B cell (primary cell): ENCODE results near the gene AOPEP. TPM values are rescaled to one million over a fixed set of nuclear protein-coding genes. Genes with fewer than 3 reads are reported as not detected.

Source experiments
- ATAC-seq: fragments of 200-7000 bp; cut with Tn5 transposase; one replicate; pipeline ENCODE4 v1.10.0; 2021; ENCODE audit warnings: low read depth, mild to moderate bottlenecking, moderate number of reproducible peaks, moderate library complexity
- CTCF ChIA-PET: fragments of 350-600 bp; sonication (Branson Sonifier 250); formaldehyde crosslinking; loops from one replicate; lab custom pipeline; 2021; ENCODE audit warnings: antibody characterized with exemption, inconsistent platforms; lab: Charles Lee
- POLR2A ChIA-PET: fragments of 350-600 bp; sonication (Branson Sonifier 250); formaldehyde crosslinking; loops from one replicate; lab custom pipeline; 2021; ENCODE audit warnings: antibody characterized with exemption; lab: Charles Lee
- DNase-seq: peaks from one replicate; pipeline ENCODE4 v3.0.0; 2013
- H2AFZ ChIP-seq: 2 replicates; pipeline ENCODE4 v1.6.1; 2012; ENCODE audit warnings: mild to moderate bottlenecking, low read depth, low read length; ENCODE audit not compliant: insufficient read depth, poor library complexity, severe bottlenecking
- H3K27ac ChIP-seq, 2 donors: 1 replicate in 1 of 2; 2 replicates in 1 of 2; pipeline ENCODE4 v1.5.1; 2012 to 2013; ENCODE audit warnings: low read length in 2 of 2, mild to moderate bottlenecking in 2 of 2, moderate library complexity in 1 of 2
- H3K27me3 ChIP-seq, 4 experiments: fragments of 200-600 bp in 1 of 4; sonication (generic) in 1 of 4; replicated peaks in 1 of 4; 1 replicate in 2 of 4; 2 replicates in 2 of 4; pipeline versions ENCODE4 v1.6.1 to v1.7.0; 2013 to 2016; ENCODE audit warnings: low read length in 3 of 4, mild to moderate bottlenecking in 2 of 4, mixed read lengths in 1 of 4, moderate library complexity in 1 of 4; ENCODE audit not compliant: insufficient read depth in 4 of 4, control insufficient read depth in 3 of 4; ENCODE audit errors: control extremely low read depth in 1 of 4
- H3K36me3 ChIP-seq, 2 experiments: replicated peaks in 1 of 2; 1 replicate in 1 of 2; 2 replicates in 1 of 2; pipeline versions ENCODE4 v1.6.1 to v1.7.1; 2013; ENCODE audit warnings: low read length in 1 of 2; ENCODE audit not compliant: insufficient read depth in 2 of 2, control insufficient read depth in 1 of 2; ENCODE audit errors: control extremely low read depth in 1 of 2, extremely low read depth in 1 of 2
- H3K4me1 ChIP-seq, 2 donors: fragments of 200-600 bp in 1 of 2; sonication (generic) in 1 of 2; 1 replicate in 1 of 2; 2 replicates in 1 of 2; pipeline versions ENCODE4 v1.5.1 to v1.6.1; 2013 to 2017; ENCODE audit warnings: low read length in 2 of 2; ENCODE audit not compliant: control insufficient read depth in 2 of 2, insufficient read depth in 2 of 2
- H3K4me2 ChIP-seq: replicated peaks from 2 replicates; pipeline ENCODE3; 2012; ENCODE audit warnings: mild to moderate bottlenecking, low read depth, low read length; ENCODE audit not compliant: poor library complexity, severe bottlenecking
- H3K4me3 ChIP-seq, 5 experiments: fragments of 200-600 bp in 1 of 5; sonication (generic) in 1 of 5; 1 replicate in 3 of 5; 2 replicates in 2 of 5; pipeline versions ENCODE4 v1.5.1 to v1.7.0; 2011 to 2016; ENCODE audit warnings: low read length in 4 of 5, mild to moderate bottlenecking in 4 of 5, low read depth in 2 of 5, control low read depth in 1 of 5, moderate library complexity in 1 of 5; ENCODE audit not compliant: insufficient read depth in 1 of 5; ENCODE audit errors: control extremely low read depth in 1 of 5, extremely low read depth in 1 of 5
- H3K79me2 ChIP-seq: fragments of 200-600 bp; sonication (generic); one replicate; pipeline ENCODE4 v1.6.0; 2016; ENCODE audit warnings: low read length; ENCODE audit not compliant: control insufficient read depth, insufficient read depth
- H3K9ac ChIP-seq: fragments of 200-600 bp; sonication (generic); 2 replicates; pipeline ENCODE4 v1.6.1; 2017; ENCODE audit warnings: mild to moderate bottlenecking, low read length, moderate library complexity
- H3K9me3 ChIP-seq, 3 donors: one replicate each; pipeline versions ENCODE4 v1.6.1 to v1.7.1; 2013; ENCODE audit warnings: low read length in 2 of 3; ENCODE audit not compliant: control insufficient read depth in 2 of 3, insufficient read depth in 1 of 3; ENCODE audit errors: control extremely low read depth in 1 of 3
- H4K20me1 ChIP-seq: 2 replicates; pipeline ENCODE4 v1.6.0; 2012; ENCODE audit warnings: mild to moderate bottlenecking, low read length; ENCODE audit not compliant: insufficient read depth, control insufficient read depth, poor library complexity, severe bottlenecking
- H3K27ac Mint-ChIP-seq: one replicate; pipeline ENCODE4 v1.8.0; 2021; ENCODE audit warnings: mixed read lengths
- H3K27me3 Mint-ChIP-seq: one replicate; pipeline ENCODE4 v1.8.0; 2021; ENCODE audit warnings: mixed read lengths
- H3K4me1 Mint-ChIP-seq: one replicate; pipeline ENCODE4 v1.8.0; 2021; ENCODE audit warnings: mixed read lengths
- H3K4me3 Mint-ChIP-seq: one replicate; pipeline ENCODE4 v1.8.0; 2021; ENCODE audit warnings: mixed read lengths
- H3K9me3 Mint-ChIP-seq: one replicate; pipeline ENCODE4 v1.8.0; 2022; ENCODE audit warnings: mixed read lengths; ENCODE audit not compliant: insufficient read depth
- CTCF ChIP-seq: fragments of 200-600 bp; IDR thresholded peaks from one replicate; pipeline ENCODE4 v1.8.0; 2022; ENCODE audit warnings: antibody characterized with exemption, mild to moderate bottlenecking
- EZH2 ChIP-seq: IDR thresholded peaks from 2 replicates; pipeline ENCODE4 v1.6.1; 2012; ENCODE audit warnings: borderline replicate concordance, low read depth, mild to moderate bottlenecking, moderate library complexity, low read length; ENCODE audit not compliant: insufficient read depth, poor library complexity, severe bottlenecking
- WGBS: methylation state at CpG from one replicate; pipeline ENCODE4 v1.1.5; 2013; ENCODE audit warnings: missing lambda C conversion rate; ENCODE audit not compliant: insufficient coverage; 5-methylcytosine and 5-hydroxymethylcytosine counted together
- intact Hi-C: fragments of 100-400 bp; cut with micrococcal nuclease; formaldehyde crosslinking; loops from one replicate; pipeline ENCODE4 v1.10.0; 2022
- polyA plus RNA-seq: library from polyadenylated mRNA; depleted of rRNA; stranded (reverse); fragments of >200 nt; gene quantifications from 2 replicates; pipeline ENCODE4 v1.2.3, GENCODE V29; 2012
- total RNA-seq, 2 donors: library from RNA; stranded (reverse); fragments of 120-200 nt in 1 of 2; gene quantifications; 1 replicate in 1 of 2; 2 replicates in 1 of 2; pipeline versions ENCODE4 v1.2.3 to v1.2.4, GENCODE V29; 2013 to 2022

Gene AOPEP
- total and polyA plus RNA-seq, 2 donors (not counting 1 experiment from before 2014, with no cell fraction given) = 5.1 to 35.8 TPM

- Mint-ChIP-seq H3K9me3 (no peaks in the 10 kb centered on the region), H3K27me3 (no peaks in the 10 kb centered on the region), H3K4me1 (no peaks in the 10 kb centered on the region), H3K27ac (no peak overlapping the region), H3K4me3 (no peak overlapping the region)
- ATAC-seq = no peak
- Histone ChIP-seq H3K9me3 (no peaks in the 10 kb centered on the region), H3K27me3 (no peaks in the 10 kb centered on the region), H3K79me2 (no peaks in the 10 kb centered on the region), H3K4me2 (no peak overlapping the region), H3K36me3 (no peaks in the 10 kb centered on the region), H3K9ac (no peak overlapping the region), H3K4me3 (no peak overlapping the region), H4K20me1 (no peaks in the 10 kb centered on the region), H3K27ac (no peak overlapping the region), H3K4me1 (no peaks in the 10 kb centered on the region), H2AFZ (no peak overlapping the region)
- 98% methylated on average over 7 of the region's 7 CpGs for WGBS
- no peak for DNase-seq
- CTCF ChIA-PET = no interaction called here
- POLR2A ChIA-PET = no interaction called here
- intact Hi-C loops = no loop called here
- no peak for TF ChIP-seq EZH2
- TF ChIP-seq CTCF = no peak
Measured at GRCh38 chr9:94926431-94926800, 199.9 kb downstream of the AOPEP start.

GRCh38 chr9:94927048-94927761 lies 200.7 kb downstream of the AOPEP start:
- no peaks in the 10 kb centered on the region for H4K20me1 ChIP-seq
- TF ChIP-seq EZH2 = no peak
- no peak for TF ChIP-seq CTCF
- H3K4me3 ChIP-seq = no peak overlapping the region
- H3K9me3 Mint-ChIP-seq = no peaks in the 10 kb centered on the region
- POLR2A ChIA-PET = no interaction called here
- CTCF ChIA-PET = no interaction called here
- no peak overlapping the region for H3K27ac Mint-ChIP-seq
- intact Hi-C loops = no loop called here
- no peak for ATAC-seq
- no peak overlapping the region for H3K4me2 ChIP-seq
- H3K4me1 ChIP-seq = no peaks in the 10 kb centered on the region
- no peak overlapping the region for H2AFZ ChIP-seq
- no peaks in the 10 kb centered on the region for H3K9me3 ChIP-seq
- no peak overlapping the region for H3K4me3 Mint-ChIP-seq
- H3K27me3 ChIP-seq = no peaks in the 10 kb centered on the region
- H3K36me3 ChIP-seq = no peaks in the 10 kb centered on the region
- no peak overlapping the region for H3K27ac ChIP-seq
- no peaks in the 10 kb centered on the region for H3K4me1 Mint-ChIP-seq
- DNase-seq = no peak
- H3K9ac ChIP-seq = no peak overlapping the region
- no peaks in the 10 kb centered on the region for H3K27me3 Mint-ChIP-seq
- WGBS = 98% methylated on average over 12 of the region's 12 CpGs
- H3K79me2 ChIP-seq = no peaks in the 10 kb centered on the region
